ELF-1 (cell line): ENCODE results near the gene TTC28.

Source experiments
- DNase-seq: peaks from one replicate; pipeline ENCODE4 v3.0.0-alpha.2; 2016; ENCODE audit warnings: low read depth, low spot score

The TTC28 gene

GRCh38 chr22:27992294-27993165 is 687.1 kb downstream of the TTC28 start:
- peak; percentile 22 for DNase-seq

GRCh38 chr22:27991586-27992293 is 687.9 kb downstream of the TTC28 start:
- no peak for DNase-seq

GRCh38 chr22:27990879-27991278 is 688.8 kb downstream of the TTC28 start:
- DNase-seq = peak; percentile 92

GRCh38 chr22:27990451-27990840 is 689.2 kb downstream of the TTC28 start:
- no peak for DNase-seq

GRCh38 chr22:27989758-27990450 is 689.7 kb downstream of the TTC28 start:
- DNase-seq = no peak

GRCh38 chr22:27988704-27989103 is 690.9 kb downstream of the TTC28 start:
- DNase-seq = no peak

- peak; percentile 51 for DNase-seq
These were observed 692.1 kb downstream of the TTC28 start for GRCh38 chr22:27987557-27987956.

- no peak for DNase-seq
These were observed 692.7 kb downstream of the TTC28 start for GRCh38 chr22:27986937-27987336.

- DNase-seq = no peak
These were observed 693.2 kb downstream of the TTC28 start for GRCh38 chr22:27986459-27986858.

- DNase-seq = no peak
These were observed 694.0 kb downstream of the TTC28 start for GRCh38 chr22:27985323-27986275.

- no peak for DNase-seq
These were observed 694.9 kb downstream of the TTC28 start for GRCh38 chr22:27984723-27985122.

GRCh38 chr22:27984001-27984695 is 695.5 kb downstream of the TTC28 start:
- DNase-seq = no peak

GRCh38 chr22:27983361-27983791 is 696.3 kb downstream of the TTC28 start:
- no peak for DNase-seq

GRCh38 chr22:27982630-27983180 is 696.9 kb downstream of the TTC28 start:
- DNase-seq = no peak

GRCh38 chr22:27982106-27982505 is 697.5 kb downstream of the TTC28 start:
- DNase-seq = no peak

- DNase-seq = peak; percentile 73
These were observed 699.1 kb downstream of the TTC28 start for GRCh38 chr22:27980424-27981148.

GRCh38 chr22:27978802-27979201 is 700.8 kb downstream of the TTC28 start:
- DNase-seq = no peak

- DNase-seq = no peak
These were observed 701.3 kb downstream of the TTC28 start for GRCh38 chr22:27978317-27978716.

- DNase-seq = no peak
These were observed 703.1 kb downstream of the TTC28 start for GRCh38 chr22:27976586-27976985.
